LNCAP (cell line): ENCODE measurements around the gene FARS2.

ENCODE experiments used
- TF ChIP-seq, protein P1 (sequence below): fragments of 450-650 bp; IDR thresholded peaks from 2 replicates; pipeline ENCODE4 v1.5.1; 2017; ENCODE audit warnings: mild to moderate bottlenecking

The FARS2 gene

DNA sequence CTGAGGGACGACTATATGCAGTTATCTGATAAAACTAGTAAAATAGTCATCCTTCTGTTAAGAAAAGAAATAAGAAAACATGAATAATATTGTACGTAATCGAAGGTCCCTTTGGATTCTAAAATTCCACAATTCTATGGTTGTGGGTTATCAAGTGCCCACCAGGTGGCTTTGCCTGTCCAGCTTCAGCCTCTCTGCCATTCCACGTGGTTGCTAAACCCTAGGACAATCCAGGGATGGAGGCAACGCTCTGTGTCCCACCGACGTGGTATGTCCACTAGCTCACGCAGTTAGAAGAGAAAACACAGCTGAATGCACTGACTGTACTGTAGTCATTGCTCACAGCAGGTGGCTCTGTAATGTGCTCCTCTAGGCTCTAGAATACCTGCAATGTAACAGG is 349.3 kb downstream of the FARS2 start:
- TF ChIP-seq, protein P1, sequence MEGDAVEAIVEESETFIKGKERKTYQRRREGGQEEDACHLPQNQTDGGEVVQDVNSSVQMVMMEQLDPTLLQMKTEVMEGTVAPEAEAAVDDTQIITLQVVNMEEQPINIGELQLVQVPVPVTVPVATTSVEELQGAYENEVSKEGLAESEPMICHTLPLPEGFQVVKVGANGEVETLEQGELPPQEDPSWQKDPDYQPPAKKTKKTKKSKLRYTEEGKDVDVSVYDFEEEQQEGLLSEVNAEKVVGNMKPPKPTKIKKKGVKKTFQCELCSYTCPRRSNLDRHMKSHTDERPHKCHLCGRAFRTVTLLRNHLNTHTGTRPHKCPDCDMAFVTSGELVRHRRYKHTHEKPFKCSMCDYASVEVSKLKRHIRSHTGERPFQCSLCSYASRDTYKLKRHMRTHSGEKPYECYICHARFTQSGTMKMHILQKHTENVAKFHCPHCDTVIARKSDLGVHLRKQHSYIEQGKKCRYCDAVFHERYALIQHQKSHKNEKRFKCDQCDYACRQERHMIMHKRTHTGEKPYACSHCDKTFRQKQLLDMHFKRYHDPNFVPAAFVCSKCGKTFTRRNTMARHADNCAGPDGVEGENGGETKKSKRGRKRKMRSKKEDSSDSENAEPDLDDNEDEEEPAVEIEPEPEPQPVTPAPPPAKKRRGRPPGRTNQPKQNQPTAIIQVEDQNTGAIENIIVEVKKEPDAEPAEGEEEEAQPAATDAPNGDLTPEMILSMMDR: no peak

DNA sequence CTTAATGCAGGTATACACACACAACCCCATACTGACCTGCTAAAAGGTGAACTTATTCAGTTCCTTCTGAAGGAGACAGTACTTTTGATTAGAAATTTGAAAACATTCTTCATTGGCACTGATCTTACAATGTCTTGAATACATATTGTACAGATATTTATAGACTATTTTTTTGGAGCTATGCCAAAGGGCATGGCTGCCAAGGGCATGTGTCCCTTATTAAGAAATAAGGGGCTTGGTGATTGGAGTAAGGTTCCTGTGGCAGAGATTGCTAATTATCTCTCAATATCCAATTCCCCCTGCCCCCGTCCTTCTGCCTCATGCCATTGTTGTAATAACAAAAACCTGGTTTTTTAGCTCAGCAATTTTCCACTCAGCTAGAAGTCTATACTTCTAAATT is 355.9 kb downstream of the FARS2 start:
- TF ChIP-seq, protein P1: no peak

DNA sequence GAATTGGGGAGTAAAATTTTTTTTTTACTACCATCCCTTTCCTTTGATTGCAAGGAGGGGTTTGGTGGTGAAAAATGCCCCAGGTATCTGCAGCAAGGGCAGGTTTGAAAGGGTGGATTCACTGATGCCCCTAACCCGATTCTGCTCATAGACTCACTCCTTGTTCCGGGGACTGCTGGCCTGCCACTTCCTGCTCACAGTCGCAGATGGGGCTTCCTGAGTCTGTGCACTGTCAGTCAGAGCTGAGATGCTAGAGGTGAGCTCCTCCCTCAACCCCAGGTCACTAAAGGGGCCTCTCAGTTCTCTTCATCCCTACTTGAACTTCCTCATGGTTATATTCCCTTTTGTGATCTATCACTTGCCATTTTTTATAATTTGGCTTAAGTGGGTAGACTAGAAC is 357.9 kb downstream of the FARS2 start:
- TF ChIP-seq, protein P1: no peak

DNA sequence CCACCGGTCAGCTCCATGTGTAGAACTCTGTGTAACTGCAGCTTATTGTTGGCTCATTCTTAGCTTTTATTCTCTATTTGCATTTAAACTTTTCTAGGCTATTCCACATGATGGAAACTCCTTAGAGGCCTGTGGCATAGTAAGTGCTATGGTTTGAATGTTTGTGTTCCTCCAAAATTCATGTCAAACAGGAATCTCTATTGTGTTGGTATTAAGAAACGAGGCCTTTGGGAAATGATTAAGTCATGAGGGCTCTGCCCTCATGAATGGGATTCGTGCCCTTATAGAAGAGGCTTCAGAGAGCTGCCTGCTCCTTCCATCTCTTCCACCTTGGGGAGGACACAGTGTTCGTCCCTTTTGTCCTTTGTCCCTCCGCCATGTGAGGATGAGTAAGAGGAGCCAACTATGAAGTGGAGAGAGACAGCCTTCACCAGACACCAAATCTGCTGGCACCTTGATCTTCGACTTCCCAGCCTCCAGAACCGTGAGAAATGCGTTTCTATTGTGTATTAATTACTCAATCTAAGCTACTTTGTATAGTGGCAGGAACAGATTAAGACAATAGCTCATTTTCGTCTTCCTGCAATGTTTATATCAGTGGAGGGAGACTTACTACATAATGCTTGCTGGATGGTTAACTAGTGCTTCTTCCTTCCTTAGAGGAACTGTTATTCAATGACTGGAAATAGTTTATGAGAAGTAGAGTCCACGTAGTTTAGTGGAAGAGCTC is 361.1 kb downstream of the FARS2 start:
- TF ChIP-seq, protein P1: no peak

DNA sequence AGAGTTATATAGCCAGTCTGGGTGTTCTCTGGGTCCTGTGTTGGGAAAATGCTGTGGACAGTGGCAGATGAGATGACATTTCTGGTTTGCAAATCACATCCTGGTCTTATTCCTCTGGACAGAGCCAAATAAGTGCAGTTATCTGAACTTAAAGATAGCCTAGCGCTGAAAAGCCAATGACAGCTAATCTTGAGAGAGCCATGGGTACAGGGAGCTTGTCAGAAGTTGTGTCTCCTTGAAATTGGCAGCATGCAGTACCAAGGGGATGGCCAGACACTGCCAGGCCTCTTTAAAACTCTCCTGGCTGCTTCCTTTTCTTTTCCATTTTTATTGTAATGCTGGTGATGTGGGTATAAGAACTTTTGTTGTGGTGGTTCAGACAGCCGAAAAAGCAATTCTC is 362.5 kb downstream of the FARS2 start:
- TF ChIP-seq, protein P1: no peak

DNA sequence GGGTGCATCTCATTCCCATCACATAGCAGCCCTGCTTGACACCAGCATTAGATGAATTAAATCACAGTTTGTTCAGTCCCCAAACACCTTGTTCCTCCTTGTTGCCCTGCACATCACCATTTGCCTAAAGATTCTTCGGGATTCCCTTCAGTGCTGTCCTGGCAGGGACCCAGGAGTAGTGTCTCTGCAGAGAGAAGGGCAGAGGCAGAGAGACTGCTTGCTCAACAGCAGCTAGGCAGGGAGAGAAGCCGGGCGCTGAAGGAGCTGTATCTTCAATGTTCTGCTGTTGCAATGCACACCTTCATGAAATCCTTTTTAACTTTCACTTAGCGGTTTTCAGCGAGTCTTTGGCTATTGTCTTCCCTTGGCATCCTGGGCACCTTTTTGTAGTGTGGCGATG is 362.9 kb downstream of the FARS2 start:
- TF ChIP-seq, protein P1: no peak

DNA sequence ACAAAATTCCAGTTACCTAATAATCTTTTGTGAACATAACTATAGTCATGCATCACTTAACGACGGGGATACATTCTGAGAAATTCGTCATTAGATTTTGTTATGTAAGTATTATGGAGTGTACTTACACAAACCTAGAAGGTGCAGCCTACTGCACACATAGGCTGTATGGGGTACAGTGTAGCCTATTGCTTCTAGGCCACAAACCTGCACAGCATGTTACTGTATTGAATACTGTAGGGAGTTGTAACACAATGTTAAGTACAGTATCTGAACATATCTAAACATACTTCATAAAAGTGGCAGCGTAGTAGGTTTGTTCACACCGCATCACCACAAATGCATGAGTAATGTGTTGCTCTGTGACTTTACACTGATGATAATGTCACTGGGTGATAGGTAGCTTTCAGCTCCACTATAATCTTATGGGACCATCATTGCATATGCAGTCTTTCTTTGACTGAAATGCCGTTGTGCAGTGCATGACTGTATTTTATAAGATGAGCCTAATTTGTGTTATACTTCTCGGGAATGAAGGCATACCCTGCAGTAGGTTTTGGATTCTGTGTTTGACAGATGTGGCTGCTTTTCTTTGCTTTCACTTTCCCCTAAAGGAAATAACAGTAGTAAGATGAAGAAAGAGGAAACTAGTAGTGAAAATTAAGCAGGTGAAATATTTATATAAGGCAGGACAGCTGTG is 365.6 kb downstream of the FARS2 start:
- TF ChIP-seq, protein P1: no peak
